HCT116 (cell line): ENCODE results near the gene CCR7. TPM values are rescaled to one million over a fixed set of nuclear protein-coding genes. Genes with fewer than 3 reads are reported as not detected.

Experiments
- CBX3 ChIP-seq: IDR thresholded peaks from 2 replicates; pipeline ENCODE4 v1.6.1; 2012; ENCODE audit warnings: low read depth
- POLR2AphosphoS5 ChIP-seq: IDR thresholded peaks from 2 replicates; pipeline ENCODE4 v1.6.1; 2011; ENCODE audit warnings: mild to moderate bottlenecking, low read depth, low read length, moderate library complexity
- SP1 ChIP-seq: IDR thresholded peaks from 2 replicates; pipeline ENCODE4 v1.6.1; 2012; ENCODE audit warnings: low read depth
- YY1 ChIP-seq: IDR thresholded peaks from 2 replicates; pipeline ENCODE4 v1.6.1; 2011; ENCODE audit warnings: low read length, low read depth, moderate library complexity, mild to moderate bottlenecking; ENCODE audit not compliant: insufficient replicate concordance; ENCODE audit errors: extremely low read depth
- ZNF274 ChIP-seq: fragments of 200-500 bp; sonication (Bioruptor generic); IDR thresholded peaks from 2 replicates; pipeline ENCODE4 v1.6.1; 2014; ENCODE audit warnings: mild to moderate bottlenecking, low read depth, low read length, inconsistent platforms
- total RNA-seq: library from RNA; stranded (reverse); gene quantifications from one replicate; pipeline ENCODE4 v1.2.1, GENCODE V29; 2021; ENCODE audit not compliant: unreplicated experiment
- TF ChIP-seq, protein P1 (sequence below): IDR thresholded peaks from 2 replicates; pipeline ENCODE4 v1.6.1; 2012; ENCODE audit warnings: low read depth
- TF ChIP-seq, protein P2 (sequence below): IDR thresholded peaks from 2 replicates; pipeline ENCODE4 v1.6.1; 2011; ENCODE audit warnings: mild to moderate bottlenecking, low read length, moderate library complexity; ENCODE audit not compliant: insufficient replicate concordance; ENCODE audit errors: extremely low read depth
- TF ChIP-seq, protein P3 (sequence below): IDR thresholded peaks from 2 replicates; pipeline ENCODE4 v1.6.1; 2012

Gene CCR7
- total RNA-seq, 1 experiment from 2014 or later = 0.69 TPM

DNA sequence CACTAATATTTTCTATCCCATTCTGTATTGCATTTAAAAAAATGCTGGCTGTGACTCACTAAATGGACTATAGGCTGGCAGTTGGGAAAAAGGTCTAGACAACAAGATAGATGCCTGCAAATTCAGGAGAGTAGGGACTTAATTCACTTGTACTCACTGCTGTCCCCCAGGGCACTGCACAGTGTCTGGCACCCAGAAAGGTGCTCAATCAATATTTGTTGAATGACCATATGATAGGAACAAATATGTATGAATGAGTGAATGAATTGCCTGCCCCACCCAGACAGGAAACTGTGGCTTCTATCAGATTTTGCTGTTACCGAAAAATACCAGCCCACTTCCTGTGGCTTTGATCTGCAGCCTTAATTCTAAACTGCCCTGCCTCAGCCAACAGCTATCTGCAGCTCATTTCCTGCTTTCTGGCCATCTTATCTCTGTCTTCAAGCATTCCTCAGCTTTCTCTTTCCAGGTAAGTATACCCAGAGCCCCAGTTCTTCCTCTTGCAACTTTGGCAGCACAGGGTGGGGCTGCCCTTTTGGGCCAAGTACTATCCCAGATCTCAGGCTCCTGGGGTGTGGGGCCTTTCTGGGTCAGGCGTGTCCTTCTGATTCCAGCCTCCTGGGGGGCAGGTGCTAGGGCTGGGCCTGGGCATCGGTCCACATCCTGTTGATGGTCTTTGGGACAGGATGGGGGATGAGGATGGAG is 48.5 kb downstream of the CCR7 start (continued):
- TF ChIP-seq, protein P1, sequence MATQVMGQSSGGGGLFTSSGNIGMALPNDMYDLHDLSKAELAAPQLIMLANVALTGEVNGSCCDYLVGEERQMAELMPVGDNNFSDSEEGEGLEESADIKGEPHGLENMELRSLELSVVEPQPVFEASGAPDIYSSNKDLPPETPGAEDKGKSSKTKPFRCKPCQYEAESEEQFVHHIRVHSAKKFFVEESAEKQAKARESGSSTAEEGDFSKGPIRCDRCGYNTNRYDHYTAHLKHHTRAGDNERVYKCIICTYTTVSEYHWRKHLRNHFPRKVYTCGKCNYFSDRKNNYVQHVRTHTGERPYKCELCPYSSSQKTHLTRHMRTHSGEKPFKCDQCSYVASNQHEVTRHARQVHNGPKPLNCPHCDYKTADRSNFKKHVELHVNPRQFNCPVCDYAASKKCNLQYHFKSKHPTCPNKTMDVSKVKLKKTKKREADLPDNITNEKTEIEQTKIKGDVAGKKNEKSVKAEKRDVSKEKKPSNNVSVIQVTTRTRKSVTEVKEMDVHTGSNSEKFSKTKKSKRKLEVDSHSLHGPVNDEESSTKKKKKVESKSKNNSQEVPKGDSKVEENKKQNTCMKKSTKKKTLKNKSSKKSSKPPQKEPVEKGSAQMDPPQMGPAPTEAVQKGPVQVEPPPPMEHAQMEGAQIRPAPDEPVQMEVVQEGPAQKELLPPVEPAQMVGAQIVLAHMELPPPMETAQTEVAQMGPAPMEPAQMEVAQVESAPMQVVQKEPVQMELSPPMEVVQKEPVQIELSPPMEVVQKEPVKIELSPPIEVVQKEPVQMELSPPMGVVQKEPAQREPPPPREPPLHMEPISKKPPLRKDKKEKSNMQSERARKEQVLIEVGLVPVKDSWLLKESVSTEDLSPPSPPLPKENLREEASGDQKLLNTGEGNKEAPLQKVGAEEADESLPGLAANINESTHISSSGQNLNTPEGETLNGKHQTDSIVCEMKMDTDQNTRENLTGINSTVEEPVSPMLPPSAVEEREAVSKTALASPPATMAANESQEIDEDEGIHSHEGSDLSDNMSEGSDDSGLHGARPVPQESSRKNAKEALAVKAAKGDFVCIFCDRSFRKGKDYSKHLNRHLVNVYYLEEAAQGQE = no peak
- peak; percentile 65; the same call in 1 of the 2 replicates for TF ChIP-seq CBX3
- no peak for TF ChIP-seq ZNF274
- TF ChIP-seq, protein P2, sequence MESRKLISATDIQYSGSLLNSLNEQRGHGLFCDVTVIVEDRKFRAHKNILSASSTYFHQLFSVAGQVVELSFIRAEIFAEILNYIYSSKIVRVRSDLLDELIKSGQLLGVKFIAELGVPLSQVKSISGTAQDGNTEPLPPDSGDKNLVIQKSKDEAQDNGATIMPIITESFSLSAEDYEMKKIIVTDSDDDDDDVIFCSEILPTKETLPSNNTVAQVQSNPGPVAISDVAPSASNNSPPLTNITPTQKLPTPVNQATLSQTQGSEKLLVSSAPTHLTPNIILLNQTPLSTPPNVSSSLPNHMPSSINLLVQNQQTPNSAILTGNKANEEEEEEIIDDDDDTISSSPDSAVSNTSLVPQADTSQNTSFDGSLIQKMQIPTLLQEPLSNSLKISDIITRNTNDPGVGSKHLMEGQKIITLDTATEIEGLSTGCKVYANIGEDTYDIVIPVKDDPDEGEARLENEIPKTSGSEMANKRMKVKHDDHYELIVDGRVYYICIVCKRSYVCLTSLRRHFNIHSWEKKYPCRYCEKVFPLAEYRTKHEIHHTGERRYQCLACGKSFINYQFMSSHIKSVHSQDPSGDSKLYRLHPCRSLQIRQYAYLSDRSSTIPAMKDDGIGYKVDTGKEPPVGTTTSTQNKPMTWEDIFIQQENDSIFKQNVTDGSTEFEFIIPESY = no peak
- TF ChIP-seq, protein P3, sequence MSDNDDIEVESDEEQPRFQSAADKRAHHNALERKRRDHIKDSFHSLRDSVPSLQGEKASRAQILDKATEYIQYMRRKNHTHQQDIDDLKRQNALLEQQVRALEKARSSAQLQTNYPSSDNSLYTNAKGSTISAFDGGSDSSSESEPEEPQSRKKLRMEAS = peak; percentile 39; the same call in 1 of the 2 replicates
- TF ChIP-seq POLR2AphosphoS5 = peak; percentile 26; the same call in 1 of the 2 replicates
- peak; percentile 74 for TF ChIP-seq SP1
- TF ChIP-seq YY1 = no peak
